Cardiac fibroblast (primary cell): ENCODE data around the gene RAB3C.
A peak's percentile ranks its signal among the peaks of the same experiment; 100 is the strongest.

Experiments used
- DNase-seq, 2 donors: peaks; one replicate each; pipeline versions ENCODE4 v3.0.0 to v3.0.0-alpha.2; 2010; ENCODE audit warnings: low read depth in 2 of 2
- H3K4me3 ChIP-seq, 2 donors: replicated peaks in 1 of 2; 1 replicate in 1 of 2; 2 replicates in 1 of 2; pipeline ENCODE4 v1.5.1; 2011; ENCODE audit warnings: low read depth in 2 of 2, low read length in 2 of 2, mild to moderate bottlenecking in 2 of 2, moderate library complexity in 1 of 2
- CTCF ChIP-seq: IDR thresholded peaks from one replicate; pipeline ENCODE4 v1.5.1; 2011; ENCODE audit warnings: low read depth, mild to moderate bottlenecking, low read length, inconsistent platforms

The RAB3C gene

DNA sequence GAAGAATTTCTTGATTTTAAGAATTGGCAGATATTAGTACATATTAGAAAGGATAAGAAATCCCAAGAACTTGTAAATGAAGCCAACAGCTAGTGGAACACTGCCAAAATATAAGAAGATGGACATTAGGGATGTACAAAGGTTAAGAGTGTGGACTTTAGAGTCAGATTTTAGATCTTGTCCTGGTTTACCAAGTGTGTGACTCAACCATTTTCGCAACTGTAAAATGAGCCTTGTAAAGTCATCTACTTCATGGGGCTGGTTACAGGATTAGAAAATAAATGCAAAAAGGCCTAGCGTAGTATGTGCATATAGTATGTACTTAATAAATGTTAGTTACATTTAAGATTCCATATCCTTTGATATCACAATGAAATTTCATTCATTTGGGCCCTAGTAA lies 260.0 kb downstream of the RAB3C start:
- H3K4me3 ChIP-seq, result no peak overlapping the region
- TF ChIP-seq CTCF, result no peak
- DNase-seq, result peak; percentile 6 to 26

GRCh38 chr5:58844395-58844794 lies 261.5 kb downstream of the RAB3C start:
- no peak for TF ChIP-seq CTCF
- no peak overlapping the region for H3K4me3 ChIP-seq

GRCh38 chr5:58847041-58847440 lies 264.2 kb downstream of the RAB3C start:
- H3K4me3 ChIP-seq, result no peak overlapping the region
- no peak for DNase-seq
- TF ChIP-seq CTCF, result no peak

More at GRCh38 chr5:58844395-58844794, 261.5 kb downstream of the RAB3C start:
- no peak for DNase-seq

GRCh38 chr5:58849223-58849622 lies 266.3 kb downstream of the RAB3C start:
- no peak for DNase-seq
- TF ChIP-seq CTCF, result no peak
- H3K4me3 ChIP-seq, result no peak overlapping the region

DNA sequence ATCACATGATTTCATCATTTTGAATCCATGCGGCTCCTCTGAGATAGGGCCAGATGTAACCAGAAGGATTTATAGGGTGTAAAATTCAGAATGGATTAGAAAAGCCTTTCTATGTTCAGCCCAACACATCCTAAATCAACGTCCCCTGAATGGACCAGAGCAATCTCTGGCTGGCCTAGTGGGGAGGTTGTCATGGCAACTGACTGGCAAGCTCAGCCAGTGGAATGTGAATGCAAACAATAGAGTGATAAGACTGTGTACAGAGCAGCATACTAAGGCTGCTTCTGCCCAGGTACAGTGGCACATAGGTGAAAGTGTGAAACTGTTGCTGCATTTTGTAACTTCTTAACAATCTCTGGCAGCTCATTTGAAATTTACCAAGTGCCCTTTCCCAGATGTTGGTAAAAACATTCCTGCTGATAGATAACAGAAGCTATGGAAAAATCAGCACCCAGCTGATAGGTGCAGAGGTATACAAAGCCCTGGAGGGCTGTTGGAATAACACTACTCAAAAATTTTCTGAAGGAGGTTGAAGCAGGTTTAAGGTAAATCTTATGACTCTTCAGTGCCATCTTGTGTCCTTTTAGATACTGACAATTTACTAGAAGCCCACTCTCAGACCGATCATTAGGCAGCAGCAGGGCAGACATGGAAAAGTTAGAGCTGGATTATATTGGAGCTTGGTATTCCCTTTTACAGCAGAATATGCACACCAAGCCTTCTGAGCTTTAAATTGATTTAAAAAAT lies 267.2 kb downstream of the RAB3C start:
- H3K4me3 ChIP-seq, result no peak overlapping the region
- peak; percentile 35 for TF ChIP-seq CTCF
- DNase-seq, result peak; percentile 54 to 56

DNA sequence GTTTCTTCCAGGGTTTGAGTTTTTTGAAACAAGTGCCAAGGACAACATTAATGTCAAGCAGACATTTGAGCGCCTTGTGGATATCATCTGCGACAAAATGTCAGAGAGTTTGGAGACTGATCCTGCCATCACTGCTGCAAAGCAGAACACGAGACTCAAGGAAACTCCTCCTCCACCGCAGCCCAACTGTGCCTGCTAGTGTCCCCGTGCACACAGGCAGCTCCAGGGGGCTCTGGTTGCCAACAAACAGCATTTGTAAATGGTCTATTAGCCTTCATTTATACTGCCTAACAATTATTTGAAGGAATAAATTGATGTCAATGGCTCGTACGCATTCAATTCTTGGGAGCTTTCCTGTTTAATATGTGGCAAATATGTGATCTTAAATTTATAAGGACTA lies 268.3 kb downstream of the RAB3C start:
- no peak overlapping the region for H3K4me3 ChIP-seq
- no peak for TF ChIP-seq CTCF
- DNase-seq, result no peak

DNA sequence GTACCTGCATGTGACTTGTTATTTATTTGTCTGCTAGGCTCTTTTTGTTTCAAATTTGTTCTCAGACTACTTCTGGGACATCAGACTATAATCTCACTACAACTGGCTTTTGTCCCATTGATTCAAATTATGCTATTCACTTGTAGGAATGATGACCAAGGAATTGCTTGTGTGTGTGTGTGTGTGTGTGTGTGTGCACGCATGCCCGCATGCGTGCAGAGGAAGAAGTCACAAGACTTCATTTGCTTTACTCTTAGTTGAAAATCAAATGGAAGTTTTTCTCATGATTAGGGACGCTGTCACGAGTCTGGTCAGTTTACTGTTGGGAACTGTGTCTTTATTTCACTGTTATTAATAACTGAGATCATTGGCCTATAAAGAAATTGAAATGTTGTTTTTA lies 268.7 kb downstream of the RAB3C start:
- no peak for TF ChIP-seq CTCF
- no peak for DNase-seq
- H3K4me3 ChIP-seq, result no peak overlapping the region
